Measurements from ENCODE around the gene SART1.

DNA sequence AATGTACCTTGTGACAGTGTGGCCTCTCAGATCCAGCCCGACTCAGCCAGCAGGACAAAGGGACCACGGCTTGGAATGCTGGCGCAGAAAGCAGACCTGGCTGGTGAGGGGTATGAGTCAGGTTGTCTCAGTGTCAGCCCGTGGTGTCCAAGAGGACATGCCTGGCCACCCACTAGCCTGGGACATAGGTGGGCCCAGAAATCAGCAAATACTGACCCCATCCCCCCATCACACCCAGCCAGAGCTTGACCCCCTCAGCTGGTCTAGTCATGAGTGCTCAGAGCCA lies 45.3 kb downstream of the SART1 start:
- TF ChIP-seq PAX5 (IDR thresholded peaks at IDR 0.05; ENCODE audit: insufficient read depth, low read length, severe bottlenecking) (no peak), POLR2A (IDR thresholded peaks at IDR 0.05; ENCODE audit: low read depth, low read length) (no peak), POLR2AphosphoS5 (IDR thresholded peaks at IDR 0.05; ENCODE audit: low read depth, low read length) (no peak), TAF1 (IDR thresholded peaks at IDR 0.05; ENCODE audit: low read depth, low read length) (no peak), SPI1 (IDR thresholded peaks at IDR 0.05; ENCODE audit: low read depth, low read length) (no peak)

All from GM12891 (cell line).